ENCODE measurements around the gene RABGEF1. TPM values are rescaled to one million over a fixed set of nuclear protein-coding genes. Genes with fewer than 3 reads are reported as not detected.
A peak's percentile ranks its signal among the peaks of the same experiment; 100 is the strongest.

The RABGEF1 gene
- total RNA-seq (2014; rRNA removed; shearing (Covaris generic)), result 18.2 and 21.0 TPM in 2 replicates
- total RNA-seq (2022), result 25.5 and 27.2 TPM in 2 replicates
- Bru-seq, nascent RNA, result percentile 70 among the genes with signal in this experiment
- percentile 77 among the genes with signal in this experiment for BruChase-seq, experiment 1, labeled RNA remaining after a 6-hour chase
- BruChase-seq, experiment 2, labeled RNA remaining after a 2-hour chase, result percentile 84 among the genes with signal in this experiment
- long read RNA-seq, full-length matches to known transcripts, result 7 of 31 reads
- long read RNA-seq, partial matches to known transcripts, result 2 of 31 reads
- long read RNA-seq, other reads (novel, unspliced or antisense), result 22 of 31 reads

DNA sequence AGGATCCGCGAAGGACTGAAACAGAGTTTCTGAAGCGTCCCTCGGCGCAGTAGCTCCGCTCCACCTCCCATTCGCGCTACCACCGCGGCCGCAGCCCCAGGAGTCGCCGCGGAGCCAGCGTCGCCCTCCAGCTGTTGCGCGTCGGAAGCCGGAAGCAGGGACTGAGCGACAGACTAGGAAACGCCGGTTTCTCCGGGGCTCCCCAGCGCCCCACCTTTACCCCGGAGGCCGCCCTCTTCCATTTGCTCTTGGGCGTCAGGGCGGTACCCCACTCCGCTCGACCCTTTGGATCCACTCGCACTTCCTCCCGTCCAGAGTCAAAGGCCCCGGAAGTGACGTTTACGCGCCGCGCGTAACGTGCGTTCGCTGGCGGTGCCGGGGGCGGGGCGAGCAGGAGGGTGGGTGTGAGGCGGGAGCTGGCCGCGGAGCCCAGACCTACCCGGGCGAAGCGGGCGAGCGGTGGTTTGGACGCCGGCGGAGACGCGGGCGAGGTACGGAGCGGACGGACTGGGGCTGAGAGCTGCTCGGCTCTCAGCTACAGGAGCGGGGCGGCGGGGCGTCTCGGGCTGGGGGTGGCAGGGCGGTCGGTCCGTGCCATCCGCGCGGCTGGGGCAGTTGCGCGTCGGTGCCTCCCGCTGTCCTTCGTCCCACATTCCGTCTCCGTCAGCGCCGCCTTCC, at the start of gene RABGEF1:
TSS of gene RABGEF1 (plus strand) at position 432 of the 678 bp plus-strand sequence. CDS start 31,167 bp downstream, outside the sequence.
- no TSS peak for BruUV-seq (replicated peaks)
- peaks cover 41% of the 10 kb centered on the region; the same call in 1 of the 2 replicates for H3K79me2 ChIP-seq (ENCODE audit: insufficient read depth, low read depth, low read length)
- peaks cover 7% of the 10 kb centered on the region for H3K9me3 ChIP-seq (ENCODE audit: low read length)
- peak within 1 kb of the TSS; percentile 76 for H2AFZ ChIP-seq (ENCODE audit: low read length)
- H3K4me3 ChIP-seq (ENCODE audit: low read depth, low read length, poor library complexity, severe bottlenecking), result peak within 1 kb of the TSS; percentile 77
- H3K36me3 ChIP-seq (ENCODE audit: insufficient read depth, low read length), result peaks cover 26% of the 10 kb centered on the region
- peak within 1 kb of the TSS; percentile 96 for H3K4me2 ChIP-seq (ENCODE audit: low read length)
- intact Hi-C loops (cut with micrococcal nuclease; ENCODE audit: unreplicated experiment), result loop anchor here (5.0 kb wide), 3 partner anchors 102 to 257 kb away; partner anchors contain the start of genes SBDS, TMEM248 and TYW1
- H3K27ac ChIP-seq (ENCODE audit: low read depth, low read length, poor library complexity, severe bottlenecking), result peak within 1 kb of the TSS; percentile 80
- TF ChIP-seq, protein P1, sequence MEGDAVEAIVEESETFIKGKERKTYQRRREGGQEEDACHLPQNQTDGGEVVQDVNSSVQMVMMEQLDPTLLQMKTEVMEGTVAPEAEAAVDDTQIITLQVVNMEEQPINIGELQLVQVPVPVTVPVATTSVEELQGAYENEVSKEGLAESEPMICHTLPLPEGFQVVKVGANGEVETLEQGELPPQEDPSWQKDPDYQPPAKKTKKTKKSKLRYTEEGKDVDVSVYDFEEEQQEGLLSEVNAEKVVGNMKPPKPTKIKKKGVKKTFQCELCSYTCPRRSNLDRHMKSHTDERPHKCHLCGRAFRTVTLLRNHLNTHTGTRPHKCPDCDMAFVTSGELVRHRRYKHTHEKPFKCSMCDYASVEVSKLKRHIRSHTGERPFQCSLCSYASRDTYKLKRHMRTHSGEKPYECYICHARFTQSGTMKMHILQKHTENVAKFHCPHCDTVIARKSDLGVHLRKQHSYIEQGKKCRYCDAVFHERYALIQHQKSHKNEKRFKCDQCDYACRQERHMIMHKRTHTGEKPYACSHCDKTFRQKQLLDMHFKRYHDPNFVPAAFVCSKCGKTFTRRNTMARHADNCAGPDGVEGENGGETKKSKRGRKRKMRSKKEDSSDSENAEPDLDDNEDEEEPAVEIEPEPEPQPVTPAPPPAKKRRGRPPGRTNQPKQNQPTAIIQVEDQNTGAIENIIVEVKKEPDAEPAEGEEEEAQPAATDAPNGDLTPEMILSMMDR (conservative IDR thresholded peaks at IDR 0.05; ENCODE audit: low read length), result no peak
- no peak for TF ChIP-seq EZH2phosphoT487 (IDR thresholded peaks at IDR 0.05; ENCODE audit: borderline replicate concordance, low read depth, low read length)
- peaks cover 39% of the 10 kb centered on the region for H3K4me1 ChIP-seq (ENCODE audit: insufficient read depth, low read length, poor library complexity, severe bottlenecking)
- DNase-seq (ENCODE audit: low spot score), result peak; percentile 97
- CTCF ChIA-PET (ENCODE audit: unreplicated experiment), result no interaction called here
- no peaks in the 10 kb centered on the region for H3K9me2 ChIP-seq (ENCODE audit: insufficient read depth, low read length)
- POLR2A ChIA-PET, result interaction anchor here (0.7 to 1.9 kb wide), 5 partner anchors 20 to 153 kb away, joined by 3 to 8 read pairs (median 3); no protein-coding TSS in a partner anchor
- no peaks in the 10 kb centered on the region for H4K20me1 ChIP-seq (ENCODE audit: insufficient read depth, low read length)

DNA sequence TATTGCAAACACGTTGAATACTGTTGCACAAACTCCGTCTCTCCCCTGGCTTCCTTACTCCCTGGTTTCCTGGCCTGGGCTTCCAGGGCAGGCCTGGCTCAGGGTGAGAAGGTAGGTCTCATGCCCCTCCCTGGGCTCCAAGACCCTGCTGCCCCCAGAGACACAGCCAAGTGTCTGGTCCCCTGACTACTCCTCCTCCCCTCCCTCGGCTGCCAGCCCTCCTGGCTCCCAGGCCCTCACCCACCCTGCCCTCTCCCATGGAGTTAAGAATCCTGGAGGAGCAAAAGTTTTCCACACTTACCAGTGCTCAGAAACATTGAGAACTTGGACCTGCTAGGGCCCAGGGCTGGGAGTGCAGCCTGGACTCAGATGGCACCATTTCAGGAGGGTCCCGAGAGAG, 47.2 kb upstream of the RABGEF1 start:
- no peak for DNase-seq (ENCODE audit: low spot score)
- no peak for TF ChIP-seq EZH2phosphoT487 (IDR thresholded peaks at IDR 0.05; ENCODE audit: borderline replicate concordance, low read depth, low read length)
- TF ChIP-seq, protein P1 (conservative IDR thresholded peaks at IDR 0.05; ENCODE audit: low read length), result no peak
- CTCF ChIA-PET (ENCODE audit: unreplicated experiment), result no interaction called here
- H3K27ac ChIP-seq (ENCODE audit: low read depth, low read length, poor library complexity, severe bottlenecking), result no peak overlapping the region
- POLR2A ChIA-PET, result no interaction called here
- BruUV-seq (replicated peaks), result no TSS peak
- peaks cover 4% of the 10 kb centered on the region; the same call in 1 of the 2 replicates for H3K36me3 ChIP-seq (ENCODE audit: insufficient read depth, low read length)
- H3K9me3 ChIP-seq (ENCODE audit: low read length), result no peaks in the 10 kb centered on the region
- H3K4me1 ChIP-seq (ENCODE audit: insufficient read depth, low read length, poor library complexity, severe bottlenecking), result no peaks in the 10 kb centered on the region
- no peaks in the 10 kb centered on the region for H3K9me2 ChIP-seq (ENCODE audit: insufficient read depth, low read length)
- intact Hi-C loops (cut with micrococcal nuclease; ENCODE audit: unreplicated experiment), result no loop called here
- H2AFZ ChIP-seq (ENCODE audit: low read length), result no peak overlapping the region
- no peaks in the 10 kb centered on the region for H3K79me2 ChIP-seq (ENCODE audit: insufficient read depth, low read depth, low read length)
- H3K4me2 ChIP-seq (ENCODE audit: low read length), result no peak overlapping the region
- H3K4me3 ChIP-seq (ENCODE audit: low read depth, low read length, poor library complexity, severe bottlenecking), result no peak overlapping the region
- no peaks in the 10 kb centered on the region for H4K20me1 ChIP-seq (ENCODE audit: insufficient read depth, low read length)

All from OCI-LY7 (cell line).